ENCODE data around the gene TARP.

TARP gene

DNA sequence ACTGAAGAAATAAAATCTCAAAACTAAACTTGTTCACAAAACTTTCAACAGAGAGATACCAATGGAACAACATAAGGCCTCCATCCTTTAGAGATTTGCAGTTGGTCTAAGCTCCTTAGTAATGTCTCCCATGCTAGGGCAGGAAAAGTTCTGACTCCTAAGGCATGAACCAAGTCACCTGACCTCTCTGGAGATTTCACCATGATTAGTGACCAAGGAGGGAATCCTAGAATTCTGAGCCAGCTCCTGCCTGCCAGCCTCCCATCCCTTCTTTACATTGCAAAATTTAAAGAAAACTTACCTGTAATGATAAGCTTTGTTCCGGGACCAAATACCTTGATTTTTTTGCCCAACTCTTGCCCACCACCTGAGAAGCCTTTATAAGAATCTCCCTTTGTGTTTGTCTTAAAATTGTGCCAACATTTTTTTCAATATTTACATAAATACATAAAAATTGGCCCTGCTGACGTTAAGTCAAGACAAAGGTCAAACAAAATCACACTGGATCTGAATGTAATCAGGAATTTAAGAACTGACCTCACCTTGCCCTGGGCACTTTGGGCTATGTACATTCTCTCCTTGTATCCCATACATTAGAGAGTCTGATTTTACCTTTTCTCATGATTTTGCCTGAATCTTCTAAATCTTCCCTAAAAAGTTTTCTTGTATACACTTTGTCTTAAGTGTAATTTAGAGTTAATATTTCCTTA is at the start of gene TARP:
TSS of gene TARP (minus strand) at position 351 of the 710 bp plus-strand sequence.
- DNase-seq = no peak

DNA sequence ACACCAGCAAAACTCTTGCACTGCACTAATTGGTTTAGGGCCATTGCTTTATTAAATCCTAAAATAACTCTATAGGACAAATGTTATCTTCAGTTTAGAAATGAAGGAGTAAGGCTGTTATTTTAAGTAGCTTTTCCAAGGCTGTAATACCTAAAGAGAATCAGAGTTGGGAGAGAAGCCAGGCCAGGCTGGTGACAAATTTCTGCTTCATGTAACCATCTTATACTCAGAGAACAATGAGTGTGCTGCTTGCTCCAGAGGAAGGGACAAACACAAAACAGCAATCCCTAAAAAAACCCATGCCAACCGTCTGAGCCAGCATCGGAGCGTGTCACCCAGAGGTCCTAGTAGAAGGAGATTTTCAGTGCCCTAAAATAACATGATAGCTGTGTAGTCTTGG is 49.7 kb upstream of the TARP start:
- DNase-seq = no peak

GRCh38 chr7:38322461-38322860 is 49.0 kb upstream of the TARP start:
- no peak for DNase-seq

GRCh38 chr7:38321967-38322366 is 48.5 kb upstream of the TARP start:
- no peak for DNase-seq

DNA sequence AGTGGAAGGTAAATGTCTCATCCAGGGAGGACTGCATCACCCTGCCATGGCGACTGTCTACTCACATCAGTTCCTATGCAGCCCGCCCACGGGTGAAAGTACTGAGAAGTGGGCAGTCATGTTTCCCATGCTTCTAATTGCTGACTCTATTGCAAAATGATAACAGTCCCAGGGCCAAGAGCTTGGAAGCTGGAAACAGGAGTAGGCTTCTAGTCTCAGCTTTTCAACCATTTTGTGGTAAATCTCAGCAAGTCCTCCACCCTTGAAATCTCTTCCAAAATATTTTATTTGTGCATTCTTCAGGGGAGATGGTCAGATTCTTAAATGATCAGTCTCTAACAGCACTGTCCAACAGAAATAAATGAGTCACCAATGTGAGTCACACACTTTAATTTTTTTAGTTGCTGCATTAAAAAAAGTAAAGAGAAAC is 48.1 kb upstream of the TARP start:
- peak; percentile 37 for DNase-seq

DNA sequence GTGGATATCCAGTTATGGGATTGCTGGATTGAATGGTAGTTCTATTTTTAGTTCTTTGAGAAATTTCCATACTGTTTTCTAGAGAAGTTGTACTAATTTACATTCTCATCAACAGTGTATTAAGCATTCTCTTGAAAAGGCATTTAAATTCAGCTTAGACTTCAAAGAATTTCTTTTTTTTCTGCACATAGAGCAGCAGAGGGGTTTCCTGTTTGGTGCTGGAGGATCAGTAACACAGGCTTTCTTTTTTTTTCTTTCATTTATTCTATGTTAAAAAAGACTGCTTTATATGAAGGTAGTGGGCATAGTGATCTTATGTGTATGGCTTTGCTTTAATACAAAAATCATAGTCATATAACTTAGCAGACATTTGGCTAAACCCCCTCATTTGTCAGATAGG is 47.6 kb upstream of the TARP start:
- no peak for DNase-seq

DNA sequence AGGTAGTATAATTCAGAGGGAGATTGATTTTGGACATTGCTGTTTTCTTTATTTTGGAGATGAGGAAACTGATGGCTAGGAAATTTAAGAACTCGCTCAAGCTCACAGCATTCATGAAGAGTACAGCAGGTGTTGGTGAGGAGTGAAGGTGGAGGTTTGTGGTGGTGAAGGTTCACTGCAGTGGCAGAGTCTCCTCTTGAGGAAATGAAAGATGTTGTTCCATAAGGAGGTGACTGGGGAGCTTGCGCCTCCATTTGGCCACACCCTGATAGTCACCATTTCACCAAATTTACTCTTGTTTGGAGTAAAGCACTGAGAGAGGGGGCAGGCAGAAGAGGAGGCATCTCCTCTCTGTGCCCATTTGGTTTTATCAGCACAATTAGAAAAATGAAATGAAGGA is 46.4 kb upstream of the TARP start:
- no peak for DNase-seq

DNA sequence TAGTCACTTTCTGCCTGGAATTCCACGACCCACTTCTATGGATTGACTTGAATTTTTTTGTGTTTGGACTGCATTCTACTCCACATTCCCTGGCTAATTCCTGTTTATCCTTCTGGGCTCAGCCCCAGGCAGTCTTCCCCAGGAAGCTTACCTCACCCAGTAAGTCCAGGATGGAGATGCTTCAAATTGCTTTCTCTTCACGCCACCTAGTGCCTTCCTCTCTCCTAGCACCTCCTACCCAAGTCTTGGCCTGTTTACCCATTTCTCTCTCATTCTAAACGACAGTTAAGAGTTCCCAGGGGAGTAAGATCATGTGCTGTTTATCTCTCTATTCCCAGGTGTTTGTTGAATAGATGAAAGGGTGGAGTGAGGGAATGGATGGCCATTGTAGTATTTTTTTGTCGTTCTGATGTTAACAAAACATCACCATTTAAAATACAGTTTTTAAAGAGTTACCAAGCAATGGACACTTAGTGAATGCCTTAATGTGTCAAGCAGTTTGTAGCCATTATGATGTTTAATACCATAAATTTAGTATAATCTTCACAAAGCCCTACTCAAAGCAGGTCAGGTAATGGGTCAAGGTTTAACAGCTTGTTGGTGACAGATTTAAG is 45.5 kb upstream of the TARP start:
- no peak for DNase-seq

DNA sequence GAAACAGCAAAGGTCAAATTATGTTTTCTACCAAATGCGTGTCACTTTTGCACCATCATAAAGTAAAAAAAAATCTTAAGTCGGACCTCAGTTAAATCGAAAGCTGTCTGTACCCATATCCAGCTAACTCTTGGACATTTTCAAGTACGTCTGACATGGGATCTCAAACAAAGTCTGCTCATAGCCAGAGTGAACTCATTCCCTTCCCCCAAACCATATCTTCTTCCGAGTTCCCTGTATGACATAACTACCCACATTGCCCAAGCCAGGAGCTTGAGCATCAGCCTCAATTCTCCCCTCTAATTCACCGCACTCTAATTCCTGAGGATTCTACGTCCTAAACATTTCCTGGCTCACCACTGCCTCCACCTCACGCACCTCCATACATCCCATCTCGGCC is 44.8 kb upstream of the TARP start:
- no peak for DNase-seq

DNA sequence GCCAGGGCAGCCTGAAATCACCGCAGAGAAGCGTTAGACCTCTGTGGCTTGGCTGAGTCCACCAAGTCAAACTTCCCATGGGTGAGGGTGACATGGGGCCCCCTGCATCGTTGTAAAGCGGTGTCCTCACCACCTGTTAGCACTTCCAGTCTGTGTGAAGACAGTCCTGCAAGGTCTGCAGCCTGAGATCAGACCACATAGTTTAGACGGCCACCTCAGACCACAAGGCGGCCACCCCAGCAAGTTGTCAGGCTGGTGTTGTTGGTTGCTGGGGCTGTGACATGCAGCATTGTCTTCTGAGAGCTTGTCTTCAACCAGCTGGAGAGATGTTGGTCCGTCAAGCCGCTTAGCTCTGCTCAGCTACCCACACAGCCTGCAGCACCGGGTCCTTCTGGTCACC is 44.1 kb upstream of the TARP start:
- no peak for DNase-seq

DNA sequence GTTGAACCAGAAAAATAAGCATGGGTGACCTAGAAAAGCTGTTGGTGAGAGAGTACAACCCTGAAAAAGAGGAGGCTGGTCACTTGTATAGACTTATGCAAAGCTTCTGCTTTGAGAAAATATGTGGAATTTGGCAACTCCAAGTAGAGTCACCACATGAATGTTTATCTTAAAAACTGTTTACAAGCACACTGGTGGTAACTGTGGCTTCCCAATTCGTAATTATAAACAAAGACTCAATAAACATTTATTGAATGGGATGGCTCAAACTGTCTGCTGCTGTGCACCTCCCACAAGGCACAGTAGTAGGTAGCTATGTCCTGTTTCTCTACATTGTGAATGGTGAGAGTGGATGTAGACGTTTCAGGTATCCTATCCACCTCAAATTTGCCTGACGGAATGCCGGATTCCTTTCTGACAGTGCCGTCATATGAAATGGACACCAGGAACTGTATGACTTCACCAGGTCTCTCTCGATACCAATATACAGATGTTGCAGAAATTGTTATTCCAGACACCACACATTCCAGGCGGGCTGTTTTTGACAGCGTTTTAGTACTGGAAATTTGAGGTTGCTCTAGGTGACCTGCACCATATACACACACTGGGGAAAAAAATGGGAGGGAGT is 43.4 kb upstream of the TARP start:
- DNase-seq = no peak

- no peak for DNase-seq
These were observed 42.0 kb upstream of the TARP start for GRCh38 chr7:38315410-38315809.

DNA sequence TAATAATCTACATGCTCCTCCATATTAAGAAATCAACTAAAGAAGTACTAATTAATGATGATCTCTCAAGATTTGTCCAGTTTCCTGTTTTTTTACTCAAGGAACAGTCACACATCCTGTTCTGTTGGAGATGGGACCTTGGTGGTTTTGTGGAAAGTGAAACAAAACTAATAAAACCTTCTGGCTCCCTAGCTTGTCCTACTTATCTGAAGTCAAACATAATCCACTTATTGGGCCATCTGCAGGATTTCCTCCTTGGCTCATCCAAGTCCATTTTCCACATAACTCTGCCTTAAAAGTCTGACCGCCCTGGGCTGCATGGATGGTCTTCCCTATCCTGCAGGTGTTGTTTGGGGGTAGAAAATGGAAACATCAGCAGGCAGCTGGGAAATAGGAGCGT is 39.4 kb upstream of the TARP start:
- DNase-seq = no peak

DNA sequence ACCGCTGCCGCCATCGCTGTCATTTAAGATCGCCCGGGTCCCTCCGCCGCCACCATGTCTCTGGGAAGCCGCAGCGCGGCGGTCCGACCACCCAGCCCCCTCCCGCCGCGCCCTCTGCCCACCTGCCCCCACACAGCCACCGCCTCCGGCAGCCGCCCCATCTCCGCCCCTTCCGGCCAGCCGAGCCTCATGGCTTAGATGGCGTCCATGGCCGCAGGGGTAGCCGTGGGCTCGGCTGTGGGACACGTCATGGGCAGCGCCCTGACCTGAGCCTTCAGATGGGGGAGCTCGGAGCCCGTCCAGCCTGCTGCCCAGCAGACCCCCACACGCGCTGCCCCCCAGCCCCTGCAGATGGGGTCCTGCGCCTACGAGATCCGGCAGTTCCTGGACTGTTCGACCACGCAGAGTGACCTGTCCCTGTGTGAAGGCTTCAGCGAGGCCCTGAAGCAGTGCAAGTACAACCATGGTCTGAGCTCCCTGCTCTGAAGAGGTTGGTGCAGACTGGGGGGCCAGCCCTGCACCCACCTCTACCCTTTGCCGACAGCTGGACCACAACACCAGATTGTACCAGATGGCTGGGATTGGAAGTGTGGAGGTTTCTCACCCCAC is 38.0 kb upstream of the TARP start:
- DNase-seq = no peak

DNA sequence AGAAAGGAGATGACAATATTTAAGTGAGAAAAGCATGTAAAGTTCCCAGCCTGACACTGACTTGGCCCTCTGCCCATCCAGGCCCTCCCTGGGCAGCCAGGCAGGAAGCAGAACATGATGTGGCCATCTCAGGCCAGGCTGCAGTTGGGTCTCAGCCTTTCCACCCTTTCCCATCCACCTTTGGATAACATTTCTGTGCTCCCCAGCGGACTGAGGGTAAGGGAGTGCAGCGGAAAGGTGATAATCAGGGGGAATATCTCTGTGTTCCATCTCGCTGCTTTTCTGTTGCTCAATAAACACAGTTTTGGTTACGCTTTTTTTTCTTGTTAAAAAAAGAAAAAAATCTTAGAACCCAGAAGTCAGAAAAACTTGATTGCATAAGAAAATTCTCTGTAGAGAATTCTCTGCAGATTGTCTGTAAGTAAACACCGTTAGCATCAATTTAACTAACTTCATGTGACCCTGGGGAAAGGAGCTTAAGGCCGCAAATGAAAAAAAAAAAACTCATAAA is 37.2 kb upstream of the TARP start:
- DNase-seq = no peak

DNA sequence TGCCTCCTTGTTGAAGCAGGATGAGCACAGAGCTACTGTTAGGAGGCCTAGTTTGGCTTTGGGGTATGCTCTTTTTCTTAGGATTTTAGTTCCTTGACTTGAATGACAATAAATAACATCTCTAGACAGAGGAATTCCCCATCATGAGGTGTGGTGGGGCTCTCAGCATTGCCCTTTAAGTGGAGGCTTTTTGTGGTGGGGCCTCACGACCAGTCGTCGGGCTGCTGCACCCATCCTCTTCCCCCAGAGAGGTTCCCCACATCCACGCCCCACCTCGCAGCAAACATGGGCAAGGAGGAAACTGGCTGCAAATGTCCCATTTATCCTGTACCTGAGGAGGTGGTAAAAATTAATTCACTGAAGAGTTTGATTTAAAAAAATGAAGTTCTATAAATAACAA is 36.1 kb upstream of the TARP start:
- DNase-seq = no peak

DNA sequence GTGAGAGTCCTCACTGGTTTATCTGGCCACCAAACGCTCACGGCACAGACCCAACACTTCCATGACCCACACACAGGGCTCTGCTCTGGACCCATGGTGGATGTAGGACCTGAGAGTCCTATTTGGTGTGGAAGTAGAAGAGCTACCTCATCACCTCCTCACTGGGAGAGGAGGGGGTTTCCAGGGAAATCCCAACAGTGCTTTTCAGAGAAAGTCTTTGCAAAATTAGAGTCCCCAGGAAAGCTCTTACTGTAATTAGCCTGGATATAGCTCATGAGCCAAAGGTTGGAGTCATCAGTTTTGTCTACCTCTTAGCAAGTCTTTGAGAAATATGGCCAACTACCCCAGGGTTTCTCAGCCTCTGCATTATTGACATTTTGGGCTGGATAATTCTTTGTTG is 34.7 kb upstream of the TARP start:
- DNase-seq = no peak

- no peak for DNase-seq
These were observed 34.2 kb upstream of the TARP start for GRCh38 chr7:38307640-38308039.

DNA sequence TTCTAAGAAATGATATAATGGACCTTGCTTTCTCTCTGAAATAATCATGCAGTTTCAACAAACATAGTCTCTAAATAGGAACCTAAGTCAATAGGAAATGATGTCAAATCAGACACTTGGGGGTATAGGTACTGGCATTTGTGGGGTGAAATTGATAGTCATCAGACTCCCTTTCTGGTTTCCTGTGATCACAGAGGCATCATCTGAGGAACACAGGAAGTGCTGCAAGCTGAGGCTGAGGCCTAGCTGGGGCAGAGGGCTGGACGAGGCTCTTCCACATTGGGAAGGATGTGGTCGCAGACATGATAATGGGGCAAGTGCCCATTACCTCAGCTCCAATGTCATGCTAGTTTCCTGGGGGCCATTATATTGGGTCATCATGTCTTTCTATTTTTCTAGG is 33.5 kb upstream of the TARP start:
- DNase-seq = no peak

GRCh38 chr7:38306171-38306570 is 32.7 kb upstream of the TARP start:
- no peak for DNase-seq

DNA sequence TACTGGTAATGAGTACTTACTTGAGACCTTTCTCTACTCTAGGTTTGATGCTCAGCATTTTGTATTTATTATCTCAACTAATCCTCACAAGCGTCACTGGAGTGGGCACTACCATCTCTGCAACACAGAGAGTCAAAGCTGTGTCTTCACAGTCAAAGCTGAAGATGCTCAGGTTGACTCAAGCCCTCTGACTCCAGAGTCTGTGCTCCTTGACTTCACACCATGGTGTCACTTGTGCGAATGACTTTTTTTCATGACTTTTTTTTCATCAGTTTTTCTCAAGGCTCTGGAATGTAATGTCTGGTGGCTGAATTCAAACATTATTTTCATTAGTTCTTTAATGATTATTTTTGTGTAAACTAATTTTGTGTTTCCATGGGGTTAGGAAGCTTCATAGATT is 30.4 kb upstream of the TARP start:
- DNase-seq = no peak

- no peak for DNase-seq
These were observed 26.7 kb upstream of the TARP start for GRCh38 chr7:38300175-38300574.

GRCh38 chr7:38299275-38299931 is 26.0 kb upstream of the TARP start:
- no peak for DNase-seq

All from activated naive CD4-positive, alpha-beta T cell treated with Interleukin-2 at 50 U/mL for 16 hours (primary cell).